Myocyte (in vitro differentiated cells): ENCODE data around the gene GATA2. TPM values are rescaled to one million over a fixed set of nuclear protein-coding genes. Genes with fewer than 3 reads are reported as not detected.

Source experiments
- DNase-seq: peaks from one replicate; pipeline ENCODE4 v3.0.0-alpha.2; 2012; ENCODE audit warnings: low read depth
- polyA plus RNA-seq: library from polyadenylated mRNA; unstranded; fragments of >200 nt; gene quantifications from one replicate; pipeline ENCODE4 v1.2.1, GENCODE V29; 2012; ENCODE audit warnings: missing spikeins
- total RNA-seq: library from RNA; depleted of rRNA; stranded (reverse); fragments of >200 nt; gene quantifications from 2 replicates; pipeline ENCODE4 v1.2.3, GENCODE V29; 2014

The GATA2 gene
- 0.05 TPM in 1 of 2 replicates, not detected in the other for total RNA-seq
- polyA plus RNA-seq = 0.38 TPM

GRCh38 chr3:128492671-128493569 is at the start of gene GATA2:
Gene GATA2, minus strand, starts transcription at chr3:128493201. Its CDS starts 6,170 bp downstream, at chr3:128487031.
- DNase-seq = no peak

- DNase-seq = no peak
Observed at GRCh38 chr3:128541246-128541645, 48.2 kb upstream of the GATA2 start.

DNA sequence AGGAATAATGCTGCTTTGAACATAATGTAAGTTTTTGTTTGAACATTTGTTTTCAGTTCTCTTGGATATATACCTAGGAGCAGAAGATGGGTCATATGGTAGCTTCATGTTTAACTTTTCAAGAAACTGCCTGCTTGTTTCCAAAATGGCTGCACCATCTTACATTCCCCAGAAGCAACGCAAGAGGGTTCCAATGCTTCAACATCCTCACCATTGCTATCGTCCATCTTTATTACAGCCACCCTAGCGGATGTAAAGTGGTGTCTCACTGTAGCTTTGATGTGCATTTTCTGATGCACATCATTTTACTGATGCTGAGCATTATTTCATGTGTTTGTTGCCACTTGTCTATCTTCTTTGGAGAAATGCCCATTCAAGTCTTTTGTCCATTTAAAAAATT is 46.4 kb upstream of the GATA2 start:
- no peak for DNase-seq

- DNase-seq = no peak
Observed at GRCh38 chr3:128537091-128537703, 44.2 kb upstream of the GATA2 start.

DNA sequence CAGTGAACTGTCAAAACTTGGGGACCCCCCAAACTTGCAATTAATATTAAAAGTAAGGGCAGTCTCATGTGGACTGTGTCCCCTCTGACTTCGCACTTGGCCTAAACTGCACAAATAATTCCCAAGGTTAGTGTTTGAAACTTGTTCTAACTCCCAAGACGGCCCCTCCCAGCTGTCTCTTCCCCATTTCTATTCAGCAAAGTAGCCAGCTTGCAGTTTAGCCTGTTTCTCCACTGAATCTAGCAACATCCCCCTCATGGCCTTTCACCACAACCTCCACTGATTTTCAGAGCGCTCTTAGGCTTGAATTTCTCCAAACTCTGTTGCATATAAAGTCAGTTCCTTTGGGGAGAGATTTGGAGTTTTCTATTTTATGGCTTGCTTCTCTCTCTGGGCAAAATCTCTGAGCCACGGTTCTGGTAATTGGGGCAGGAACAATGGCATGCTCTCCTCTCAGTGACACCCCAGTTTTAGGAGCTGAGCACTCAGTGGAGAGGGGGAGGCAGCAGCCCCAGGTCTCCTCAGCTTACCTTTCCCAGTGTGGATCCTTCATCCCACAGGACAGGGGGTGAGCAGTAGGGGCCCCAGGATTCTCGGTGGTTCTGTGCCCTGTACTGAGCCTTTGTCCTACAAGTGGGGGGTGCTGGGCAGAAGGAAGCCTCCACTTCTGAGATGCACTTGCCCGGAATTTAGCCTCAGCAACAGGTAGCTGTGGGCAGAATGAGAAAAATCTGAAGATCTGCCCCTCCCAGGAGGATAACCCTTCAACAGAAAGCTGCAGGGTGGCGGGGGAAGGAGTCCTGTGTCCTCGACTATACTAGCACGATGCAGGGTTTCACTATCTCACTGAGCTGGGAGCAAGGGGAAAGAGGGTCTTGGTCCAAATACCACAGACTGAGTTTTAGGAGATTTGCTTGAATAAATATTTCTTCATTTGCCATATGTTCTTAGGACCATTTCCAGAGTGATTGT is 39.3 kb upstream of the GATA2 start:
- DNase-seq = no peak

DNA sequence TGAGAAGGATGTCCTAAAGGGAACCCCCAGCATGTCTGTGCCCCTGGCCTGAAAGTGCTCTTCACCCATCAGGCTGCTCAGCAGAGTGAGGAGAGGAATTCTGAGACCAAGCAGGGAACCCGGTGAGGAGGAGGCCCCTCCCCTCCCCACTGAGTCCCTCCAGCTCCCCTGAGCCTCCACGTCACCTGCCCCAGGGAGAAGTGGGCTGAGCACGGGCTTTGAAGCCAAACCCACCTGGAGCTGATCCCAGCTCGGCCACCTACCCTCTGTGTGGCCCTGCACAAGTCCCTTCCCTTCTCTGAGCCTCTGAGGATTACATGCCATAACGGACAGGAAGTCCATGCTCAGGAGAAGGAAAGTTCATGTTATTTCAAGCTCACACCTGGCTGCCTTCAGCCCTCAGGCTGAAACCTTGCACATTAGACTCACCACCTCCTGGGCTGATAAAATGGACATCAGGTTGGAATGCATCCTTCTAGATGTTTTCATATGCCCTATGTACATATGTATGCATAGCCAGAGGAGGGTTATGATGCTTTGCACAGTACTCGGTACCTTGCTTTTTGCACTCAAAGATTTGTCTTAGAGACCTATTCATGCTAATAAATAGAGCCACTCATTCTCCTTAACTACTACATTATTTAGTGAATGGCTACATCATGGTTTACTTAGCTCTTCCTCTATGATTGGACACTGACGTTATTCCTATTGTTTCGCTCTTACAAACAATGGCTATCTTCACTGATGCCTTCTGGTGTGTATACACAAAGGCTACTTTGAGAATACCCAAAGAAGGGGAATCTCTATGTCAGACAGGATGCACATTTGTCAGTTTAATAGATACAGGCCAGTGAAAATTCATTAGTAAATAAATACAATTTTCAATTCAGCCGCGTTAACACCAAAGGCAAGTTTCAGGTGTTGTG is 31.6 kb upstream of the GATA2 start:
- no peak for DNase-seq

DNA sequence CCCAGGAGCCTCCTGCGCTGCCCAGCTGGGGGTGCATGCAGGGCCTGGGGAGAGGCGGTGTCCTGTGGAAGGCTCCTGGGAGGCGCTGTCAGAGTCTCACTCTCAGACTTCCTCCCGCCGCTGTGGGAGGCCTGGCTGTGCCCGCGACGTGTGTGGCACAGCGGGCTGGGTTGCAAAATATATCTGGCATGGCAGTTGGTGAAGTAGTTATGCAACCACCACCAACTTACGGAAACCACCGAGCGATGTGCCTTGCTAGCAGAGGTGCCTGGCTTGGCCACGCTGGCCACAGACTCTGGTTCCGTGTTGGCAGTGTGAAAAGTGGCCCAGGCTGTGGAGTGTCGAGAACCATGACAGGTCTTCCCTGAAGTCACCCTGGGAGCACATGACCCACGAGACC is 30.6 kb upstream of the GATA2 start:
- no peak for DNase-seq

DNA sequence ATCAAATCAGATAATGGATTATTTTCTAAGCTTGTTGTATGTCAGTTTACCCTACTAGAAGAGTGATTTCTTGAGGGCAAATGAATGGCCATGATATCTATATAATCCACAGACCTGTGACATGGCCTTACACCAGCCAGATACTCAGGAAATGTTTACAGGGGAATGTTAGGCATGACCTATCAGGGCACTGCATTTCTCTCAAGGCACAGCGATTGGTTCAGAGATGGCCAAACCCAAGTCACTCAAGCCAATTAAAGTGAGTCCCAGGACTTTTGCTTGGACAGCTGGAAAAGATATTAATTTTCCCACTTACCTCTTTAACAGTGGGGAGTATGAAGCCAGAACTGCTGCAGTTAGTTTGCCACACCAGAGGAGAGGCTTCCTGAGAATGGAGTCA is 28.7 kb upstream of the GATA2 start:
- DNase-seq = no peak

DNA sequence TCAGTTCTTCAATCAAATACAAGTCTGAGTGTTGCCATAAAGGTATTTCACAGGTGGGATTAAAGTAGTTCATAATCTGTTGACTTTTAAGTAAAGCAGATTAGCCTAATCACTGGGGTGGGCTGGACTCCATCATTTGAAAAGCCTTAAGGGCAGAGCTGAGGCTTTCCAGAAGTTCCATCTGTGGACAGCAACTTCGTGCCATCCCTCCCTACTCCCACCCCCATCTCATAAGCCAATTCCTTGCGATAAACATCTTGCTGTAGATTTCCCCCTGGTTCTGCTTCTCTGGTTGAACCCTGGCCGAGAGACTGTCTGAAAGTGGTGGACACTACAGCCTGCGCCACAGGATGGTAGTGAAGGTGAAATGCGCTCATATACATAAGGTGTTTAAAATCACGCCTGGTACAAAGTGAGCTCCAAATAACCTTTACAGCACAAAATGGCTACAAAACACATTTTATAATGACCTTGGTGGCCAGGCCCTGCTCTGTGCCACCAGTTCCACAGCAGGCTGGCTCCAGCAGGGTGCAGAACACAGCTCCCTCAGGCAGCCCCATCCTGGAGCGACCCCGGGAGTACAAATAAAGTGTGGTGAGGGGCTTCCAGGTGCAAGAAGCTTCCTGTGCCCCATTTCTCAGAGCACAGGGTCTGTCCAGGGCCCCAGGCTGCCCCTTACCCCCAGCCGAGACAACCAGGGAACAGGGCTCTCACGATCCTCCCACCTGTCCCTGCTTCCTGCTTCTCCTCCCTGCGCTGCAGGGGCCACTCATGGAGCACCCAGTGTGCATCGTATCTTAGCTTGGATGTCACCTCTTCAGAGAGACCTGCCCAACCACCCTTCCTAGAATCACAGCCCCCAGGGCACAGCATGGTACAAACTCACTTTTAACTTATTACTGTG is 25.8 kb upstream of the GATA2 start:
- DNase-seq = no peak

- no peak for DNase-seq
Observed at GRCh38 chr3:128517648-128518047, 24.6 kb upstream of the GATA2 start.

DNA sequence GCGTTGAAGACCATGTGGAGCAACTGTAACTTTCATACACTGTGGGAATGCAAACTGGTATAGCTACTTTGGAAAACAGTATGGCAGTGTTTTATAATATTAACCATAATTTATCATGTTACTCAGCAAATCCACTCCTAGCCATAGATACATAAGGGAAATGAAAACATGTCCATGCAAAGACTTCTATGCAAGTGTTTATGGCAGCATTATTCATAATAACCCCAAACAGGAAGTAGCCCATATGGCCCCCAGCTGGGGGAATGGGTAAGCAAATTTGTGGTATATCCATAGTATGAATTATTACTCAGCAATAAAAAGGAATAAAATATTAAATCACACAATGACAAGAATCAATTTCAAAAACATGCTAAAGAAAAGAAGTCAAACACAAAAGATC is 23.0 kb upstream of the GATA2 start:
- no peak for DNase-seq

DNA sequence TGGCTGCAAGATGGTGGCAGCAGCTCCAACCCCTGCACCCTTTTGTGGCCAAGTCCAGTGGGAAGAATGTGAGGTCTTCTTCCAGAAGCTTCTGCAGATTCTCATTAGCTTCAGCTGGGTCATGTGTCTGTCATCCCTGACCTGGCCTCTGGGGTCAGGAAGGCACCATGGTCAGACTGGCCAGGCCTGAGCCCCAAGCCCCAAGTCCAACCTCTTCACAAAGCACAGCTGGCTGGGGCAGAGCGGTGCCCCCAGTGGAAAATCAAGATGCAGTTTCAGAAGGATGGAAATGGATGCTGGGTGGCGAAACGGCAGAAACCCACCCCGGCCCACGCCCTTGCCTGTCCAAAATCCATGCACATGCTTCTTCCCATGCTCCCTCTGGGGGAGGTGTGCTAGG is 15.9 kb upstream of the GATA2 start:
- DNase-seq = no peak

GRCh38 chr3:128506754-128507153 is 13.8 kb upstream of the GATA2 start:
- DNase-seq = no peak

GRCh38 chr3:128505771-128506170 is 12.8 kb upstream of the GATA2 start:
- DNase-seq = no peak

DNA sequence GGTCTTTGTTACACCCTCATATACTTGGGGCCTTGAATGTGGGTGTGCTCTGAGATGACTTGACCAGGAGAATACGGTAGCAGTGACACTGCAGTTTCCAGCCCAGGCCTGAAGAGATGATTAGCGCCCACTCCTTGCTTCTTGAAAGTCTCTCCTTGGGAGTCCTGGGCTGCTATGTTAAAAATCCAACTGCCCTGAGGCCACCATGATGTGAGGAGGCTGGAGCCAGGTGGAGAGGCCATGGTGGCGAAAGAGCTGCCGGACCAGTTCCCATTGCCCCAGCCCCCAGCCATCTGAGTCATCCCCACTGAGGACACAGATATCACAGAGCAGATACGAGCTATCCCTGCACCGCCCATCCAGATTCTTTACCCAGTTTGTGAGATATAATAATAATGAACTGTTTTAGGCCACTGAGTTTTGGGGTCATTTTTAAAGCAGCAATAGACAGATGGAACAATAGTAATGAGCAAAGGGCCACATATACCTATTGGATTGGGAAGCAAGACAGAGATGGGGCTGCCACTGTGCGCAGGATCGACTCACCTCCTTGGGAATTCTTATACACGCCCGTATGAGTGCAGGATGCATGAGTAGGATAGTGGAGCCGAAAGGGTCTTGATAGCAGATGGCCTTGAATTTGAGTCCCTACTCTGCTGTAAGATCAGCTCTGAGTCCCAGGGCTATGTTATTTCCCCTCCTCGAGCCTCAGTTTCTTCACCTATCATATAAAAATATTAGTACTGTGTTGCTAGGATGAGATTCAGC is 12.1 kb upstream of the GATA2 start:
- DNase-seq = no peak

- DNase-seq = no peak
Observed at GRCh38 chr3:128504533-128504915, 11.5 kb upstream of the GATA2 start.

GRCh38 chr3:128503751-128504532 is 10.9 kb upstream of the GATA2 start:
- no peak for DNase-seq

- no peak for DNase-seq
Observed at GRCh38 chr3:128503164-128503651, 10.2 kb upstream of the GATA2 start.
